Heart left ventricle (tissue), 16 donors: ENCODE measurements around the gene SAMD5. TPM values are rescaled to one million over a fixed set of nuclear protein-coding genes. Genes with fewer than 3 reads are reported as not detected.

ENCODE experiments used
- ATAC-seq, 4 donors: fragments of 200-7000 bp; cut with Tn5 transposase; one replicate each; pipeline ENCODE4 v1.9.1; 2020 to 2022; ENCODE audit warnings: moderate library complexity in 4 of 4, mild to moderate bottlenecking in 3 of 4, moderate number of reproducible peaks in 1 of 4
- DNase-seq, 5 donors: peaks; one replicate each; pipeline ENCODE4 v3.0.0-alpha.2; 2020
- H3K27ac ChIP-seq, 12 donors: fragments of 200-600 bp; sonication (generic) in 4 of 12; one replicate each; pipeline versions ENCODE4 v1.5.0 to v1.8.0; 2016 to 2022; ENCODE audit warnings: mild to moderate bottlenecking in 2 of 12
- H3K27me3 ChIP-seq, 9 donors: fragments of 200-600 bp; sonication (generic) in 2 of 9; one replicate each; pipeline versions ENCODE4 v1.5.1 to v1.8.0; 2016 to 2022; ENCODE audit warnings: mild to moderate bottlenecking in 3 of 9
- H3K36me3 ChIP-seq, 9 donors: fragments of 200-600 bp; sonication (generic) in 2 of 9; one replicate each; pipeline versions ENCODE4 v1.5.0 to v1.8.0; 2018 to 2022; ENCODE audit warnings: mild to moderate bottlenecking in 2 of 9
- H3K4me1 ChIP-seq, 12 donors: fragments of 200-600 bp; sonication (generic) in 4 of 12; one replicate each; pipeline versions ENCODE4 v1.5.0 to v1.8.0; 2016 to 2022; ENCODE audit warnings: mild to moderate bottlenecking in 3 of 12
- H3K4me3 ChIP-seq, 12 donors: fragments of 200-600 bp; sonication (generic) in 4 of 12; one replicate each; pipeline versions ENCODE4 v1.5.0 to v1.8.0; 2017 to 2022; ENCODE audit warnings: mild to moderate bottlenecking in 9 of 12, moderate library complexity in 4 of 12
- H3K9me3 ChIP-seq, 12 donors: fragments of 200-600 bp; sonication (generic) in 4 of 12; one replicate each; pipeline versions ENCODE4 v1.5.0 to v1.8.0; 2016 to 2022; ENCODE audit warnings: mild to moderate bottlenecking in 1 of 12
- POLR2A ChIP-seq, 2 donors: fragments of 450-650 bp; IDR thresholded peaks; one replicate each; pipeline ENCODE4 v1.6.1; 2017; ENCODE audit warnings: antibody characterized with exemption in 2 of 2, mild to moderate bottlenecking in 2 of 2, moderate library complexity in 2 of 2
- WGBS, 4 donors: extraction: QIAGEN DNeasy Blood & Tissue Kit in 2 of 4; methylation state at CpG; one replicate each; pipeline versions ENCODE4 v1.1.5 to v1.1.7; 2013 to 2018; 5-methylcytosine and 5-hydroxymethylcytosine counted together
- intact Hi-C, 10 donors: fragments of 100-400 bp; cut with DNase I; formaldehyde crosslinking; loops; one replicate each; pipeline versions ENCODE4 v1.11.1 to v1.14.2; 2022
- polyA plus RNA-seq, 2 donors: library from polyadenylated mRNA; stranded (reverse); fragments of 200-250 nt; gene quantifications; one replicate each; pipeline ENCODE4 v1.2.3, GENCODE V29; 2013
- total RNA-seq, 9 donors: library from RNA; depleted of rRNA in 2 of 9; stranded (reverse); fragments of >200 nt in 2 of 9; fragmentation: NEBNext Ultra II Directional in 3 of 9; extraction: Animal tissue kit (Norgen Biotek cat#: 25700) in 3 of 9; gene quantifications; one replicate each; pipeline versions ENCODE4 v1.1.0 to v1.2.4, GENCODE V29; 2016 to 2023
- TF ChIP-seq, protein P1 (sequence below), 12 donors: fragments of 200-600 bp; sonication (generic) in 4 of 12; IDR thresholded peaks; one replicate each; pipeline versions ENCODE4 v1.5.0 to v1.8.0; 2018 to 2022; ENCODE audit warnings: antibody characterized with exemption in 12 of 12, mild to moderate bottlenecking in 5 of 12
- donor health status: ischemic (EF 13 %, LVEDD 7.1; RV severe dilation, severe dysfunction).
- donor health status: healthy with polysubstance abuse.
- donor health status: DM: no; HTN: yes; CAD: no.
- donor health status: DM: no; HTN: no; CAD: no.
- donor health status: ischemic (EF 25% LVEDD 6.9; RV normal size, moderate dysfunction).
- donor health status: ischemic (EF 25% LVEDD 5.7; RV mildly dilated, moderate dysfunction).
- donor health status: healthy.
- donor health status: DM: yes; HTN: yes; CAD: no.
- donor health status: ischemic (EF 35%, LVEDD 5.7; RV mildly dilated, moderate dysfunction).
- donor health status: nonischemic (EF 11% LVEDD 7.7; RV severe dilation, severe dysfunction).
- donor health status: DM: yes; HTN: yes; CAD: no.
- donor health status: PGD.
- donor health status: ischemic (EF 29% LVEDD 5.4; RV normal size, mild dysfunction).
- donor health status: nonischemic (EF 23%, LVEDD 6.1; RV moderate dilation, normal function).

SAMD5 gene
- total and polyA plus RNA-seq, 11 donors, result 0.15 to 1.5 (median 0.64) TPM

DNA sequence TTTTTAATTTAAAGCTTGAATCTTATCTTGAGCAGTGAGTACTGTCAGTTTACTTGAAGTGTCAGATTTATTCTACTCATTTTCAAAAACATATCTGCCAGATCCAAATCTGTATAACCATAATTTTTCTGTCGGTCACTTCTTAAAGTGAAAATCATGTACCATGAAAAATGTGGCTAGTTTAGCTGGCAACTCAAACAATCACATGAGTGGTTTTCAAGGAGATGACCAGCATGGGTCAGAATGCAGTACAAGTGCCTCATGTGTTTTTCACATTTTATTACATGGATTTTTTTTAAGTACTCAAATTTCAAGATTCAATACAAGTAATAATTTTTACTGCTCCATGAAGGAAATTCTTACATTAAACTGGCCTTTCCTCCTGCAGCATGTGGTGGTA, 11.0 kb upstream of the SAMD5 start:
- Histone ChIP-seq H3K27me3 (peaks cover 0 to 13% (median 1%) of the 10 kb centered on the region in 9 donors), H3K36me3 (no peaks in the 10 kb centered on the region), H3K4me1 (no peaks in the 10 kb centered on the region), H3K27ac (no peak overlapping the region), H3K9me3 (peaks cover 0 to 14% (median 0%) of the 10 kb centered on the region in 12 donors), H3K4me3 (no peak overlapping the region)
- WGBS, 4 donors, result 92 to 99% (median 95%) methylated on average over 1 of the region's 1 CpG
- DNase-seq (no peak), ATAC-seq (no peak)
- TF ChIP-seq, protein P1, sequence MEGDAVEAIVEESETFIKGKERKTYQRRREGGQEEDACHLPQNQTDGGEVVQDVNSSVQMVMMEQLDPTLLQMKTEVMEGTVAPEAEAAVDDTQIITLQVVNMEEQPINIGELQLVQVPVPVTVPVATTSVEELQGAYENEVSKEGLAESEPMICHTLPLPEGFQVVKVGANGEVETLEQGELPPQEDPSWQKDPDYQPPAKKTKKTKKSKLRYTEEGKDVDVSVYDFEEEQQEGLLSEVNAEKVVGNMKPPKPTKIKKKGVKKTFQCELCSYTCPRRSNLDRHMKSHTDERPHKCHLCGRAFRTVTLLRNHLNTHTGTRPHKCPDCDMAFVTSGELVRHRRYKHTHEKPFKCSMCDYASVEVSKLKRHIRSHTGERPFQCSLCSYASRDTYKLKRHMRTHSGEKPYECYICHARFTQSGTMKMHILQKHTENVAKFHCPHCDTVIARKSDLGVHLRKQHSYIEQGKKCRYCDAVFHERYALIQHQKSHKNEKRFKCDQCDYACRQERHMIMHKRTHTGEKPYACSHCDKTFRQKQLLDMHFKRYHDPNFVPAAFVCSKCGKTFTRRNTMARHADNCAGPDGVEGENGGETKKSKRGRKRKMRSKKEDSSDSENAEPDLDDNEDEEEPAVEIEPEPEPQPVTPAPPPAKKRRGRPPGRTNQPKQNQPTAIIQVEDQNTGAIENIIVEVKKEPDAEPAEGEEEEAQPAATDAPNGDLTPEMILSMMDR (IDR thresholded peaks at IDR 0.05), result no peak
- no peak for TF ChIP-seq POLR2A (IDR thresholded peaks at IDR 0.05)
- intact Hi-C loops, result no loop called here

DNA sequence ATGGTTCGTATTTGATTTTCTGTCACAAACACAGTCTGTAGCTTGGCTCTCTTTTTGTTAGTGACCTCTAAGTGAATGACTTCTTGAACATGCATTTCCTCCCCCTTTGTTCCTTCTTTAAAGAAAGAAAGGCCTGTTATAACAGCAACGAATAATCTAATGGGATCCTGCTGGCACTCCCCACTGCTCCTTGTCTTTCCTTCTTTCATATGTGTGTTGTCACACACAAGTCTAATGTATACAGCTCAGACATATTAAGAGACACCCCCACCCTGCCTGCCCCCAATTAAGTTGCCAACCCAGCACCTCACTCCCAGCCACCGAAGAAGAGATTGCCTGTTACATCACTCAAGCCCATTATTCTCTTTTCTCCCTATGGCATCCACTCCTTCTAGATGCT, 4.9 kb upstream of the SAMD5 start:
- H3K4me3 ChIP-seq, result no peak overlapping the region
- H3K36me3 ChIP-seq, result no peaks in the 10 kb centered on the region
- 64 to 74% (median 70%) methylated on average over 3 of the region's 3 CpGs for WGBS, 4 donors
- TF ChIP-seq, protein P1 (IDR thresholded peaks at IDR 0.05), result no peak
- no peak for TF ChIP-seq POLR2A (IDR thresholded peaks at IDR 0.05)
- H3K27ac ChIP-seq, result no peak overlapping the region
- H3K9me3 ChIP-seq, result no peaks in the 10 kb centered on the region
- intact Hi-C loops, result loop anchor here in 4 of 10 donors (5.0 to 10.0 kb wide), 3 partner anchors 654 to 961 kb away; no protein-coding TSS in a partner anchor
- peaks cover 0 to 56% (median 4%) of the 10 kb centered on the region in 9 donors for H3K27me3 ChIP-seq
- peaks cover 0 to 21% (median 9%) of the 10 kb centered on the region in 12 donors for H3K4me1 ChIP-seq
- no peak for DNase-seq
- no peak for ATAC-seq

DNA sequence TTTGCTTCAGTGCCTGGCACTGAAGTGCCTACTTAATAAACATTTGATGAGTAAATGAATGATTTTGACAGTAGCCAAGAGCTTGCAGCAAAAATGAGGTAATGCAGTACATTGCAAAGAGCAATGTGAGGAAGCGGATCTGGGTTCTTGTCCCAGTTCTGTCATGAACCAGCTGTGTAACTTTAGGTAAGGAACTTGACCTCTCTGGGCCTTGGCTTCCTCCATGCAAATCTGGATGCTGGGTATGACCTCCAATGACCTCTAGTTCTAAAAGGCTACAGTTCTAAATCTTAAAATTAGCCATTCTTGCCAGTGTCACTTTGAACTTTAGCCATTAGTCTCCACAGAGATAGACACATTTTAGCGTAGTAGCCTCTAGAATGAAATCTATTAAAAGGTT, 3.6 kb upstream of the SAMD5 start:
- no peak overlapping the region for H3K4me3 ChIP-seq
- no peaks in the 10 kb centered on the region for H3K36me3 ChIP-seq
- peaks cover 0 to 58% (median 4%) of the 10 kb centered on the region in 9 donors for H3K27me3 ChIP-seq
- TF ChIP-seq POLR2A (IDR thresholded peaks at IDR 0.05), result no peak
- TF ChIP-seq, protein P1 (IDR thresholded peaks at IDR 0.05), result no peak
- no peaks in the 10 kb centered on the region for H3K9me3 ChIP-seq
- H3K27ac ChIP-seq, result no peak overlapping the region
- WGBS, 4 donors, result 90 to 95% (median 94%) methylated on average over 2 of the region's 2 CpGs
- no peak for ATAC-seq
- no peak for DNase-seq
- H3K4me1 ChIP-seq, result peaks cover 0 to 34% (median 13%) of the 10 kb centered on the region in 12 donors
- intact Hi-C loops, result loop anchor here in 9 of 10 donors (5.0 to 10.0 kb wide), 8 partner anchors 147 to 962 kb away; no protein-coding TSS in a partner anchor

DNA sequence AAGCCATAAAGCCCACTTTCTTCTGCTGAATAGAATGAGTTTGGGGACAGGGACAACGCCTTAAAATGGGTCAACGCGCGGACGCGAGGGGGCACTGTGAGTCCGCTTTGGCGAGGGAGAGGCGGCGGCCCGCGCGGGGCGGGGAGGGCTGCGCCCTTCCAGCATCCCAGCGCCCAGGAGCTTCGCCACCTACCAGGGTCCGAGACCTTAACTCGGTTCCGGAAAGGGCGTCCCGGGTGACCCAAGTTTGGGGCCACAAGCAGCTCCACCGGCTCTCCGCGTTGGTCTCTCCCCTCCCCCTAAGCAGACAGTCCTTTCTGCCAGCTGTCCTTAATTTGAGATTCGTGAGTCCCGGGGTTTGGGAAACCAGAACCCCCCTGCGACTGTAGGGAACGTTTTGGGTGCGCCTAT, 1.8 kb upstream of the SAMD5 start:
- Histone ChIP-seq H3K27ac (no peak overlapping the region), H3K36me3 (no peaks in the 10 kb centered on the region), H3K4me3 (peak overlapping the region; percentile 56 to 85 (median 66)), H3K4me1 (peaks cover 0 to 35% (median 13%) of the 10 kb centered on the region in 12 donors), H3K27me3 (peaks cover 0 to 66% (median 4%) of the 10 kb centered on the region in 9 donors), H3K9me3 (no peaks in the 10 kb centered on the region)
- peak; percentile 80 to 86 (median 82) for ATAC-seq
- TF ChIP-seq, protein P1 (IDR thresholded peaks at IDR 0.05), result peak; percentile 66 to 91 (median 87)
- TF ChIP-seq POLR2A (IDR thresholded peaks at IDR 0.05), result no peak
- intact Hi-C loops, result loop anchor here (1.0 to 10.0 kb wide), 14 partner anchors 144 to 961 kb away; no protein-coding TSS in a partner anchor
- peak; percentile 69 to 81 (median 73) for DNase-seq
- WGBS, 4 donors, result 0 to 1% (median 1%) methylated on average over 22 to 30 of the region's 30 CpGs
